A673 (cell line): ENCODE measurements around the gene FAM161B.

ENCODE experiments used
- CTCF ChIP-seq: fragments of 300-800, 200-600 bp; sonication (generic); conservative IDR thresholded peaks from 2 replicates; pipeline ENCODE4 v1.5.1; 2017; ENCODE audit warnings: low read depth, mild to moderate bottlenecking, antibody characterized with exemption, low read length, moderate library complexity, mixed read lengths
- EZH2 ChIP-seq: fragments of 200-600 bp; sonication (generic); IDR thresholded peaks from 2 replicates; pipeline ENCODE4 v1.6.1; 2017; ENCODE audit warnings: borderline replicate concordance, low read depth, mild to moderate bottlenecking, mixed read lengths, antibody characterized with exemption, low read length; ENCODE audit not compliant: poor library complexity, severe bottlenecking

- TF ChIP-seq CTCF (no peak), EZH2 (no peak)
Observed at GRCh38 chr14:73887318-73887616, 62.6 kb downstream of the FAM161B start.
